OCI-LY1 (cell line): ENCODE data around the gene TECTB.

Source experiments
- H2AFZ ChIP-seq: fragments of 200-600 bp; sonication (generic), shearing (Covaris generic); 2 replicates; pipeline ENCODE4 v1.6.0; 2014; ENCODE audit warnings: antibody characterized with exemption, mild to moderate bottlenecking, low read length
- H3F3A ChIP-seq: fragments of 200-600 bp; sonication (generic), shearing (Covaris generic); 2 replicates; pipeline ENCODE4 v1.6.0; 2014; ENCODE audit warnings: mild to moderate bottlenecking, antibody characterized with exemption, low read length, moderate library complexity; ENCODE audit not compliant: insufficient read depth
- H3K27ac ChIP-seq: fragments of 200-600 bp; sonication (generic); 2 replicates; pipeline ENCODE4 v1.5.1; 2014; ENCODE audit warnings: low read length, mixed run types, mild to moderate bottlenecking, low read depth; ENCODE audit not compliant: poor library complexity, severe bottlenecking
- H3K27me3 ChIP-seq: fragments of 200-600 bp; sonication (generic); 2 replicates; pipeline ENCODE4 v1.6.0; 2014; ENCODE audit warnings: antibody characterized with exemption, mild to moderate bottlenecking, low read length, moderate library complexity; ENCODE audit not compliant: insufficient read depth
- H3K36me3 ChIP-seq: fragments of 200-600 bp; sonication (generic); 2 replicates; pipeline ENCODE4 v1.6.1; 2014; ENCODE audit warnings: mild to moderate bottlenecking, antibody characterized with exemption, low read length, moderate library complexity, mixed read lengths; ENCODE audit not compliant: insufficient read depth
- H3K4me1 ChIP-seq: fragments of 200-600 bp; sonication (generic); 2 replicates; pipeline ENCODE4 v1.5.1; 2014; ENCODE audit warnings: mild to moderate bottlenecking, low read length, moderate library complexity; ENCODE audit not compliant: insufficient read depth, severe bottlenecking
- H3K4me2 ChIP-seq: fragments of 200-600 bp; sonication (generic), shearing (Covaris generic); 2 replicates; pipeline ENCODE4 v1.6.1; 2014; ENCODE audit warnings: low read length
- H3K4me3 ChIP-seq: fragments of 200-600 bp; sonication (generic); 2 replicates; pipeline ENCODE4 v1.5.1; 2014; ENCODE audit warnings: low read length, low read depth, mild to moderate bottlenecking, mixed read lengths; ENCODE audit not compliant: poor library complexity, severe bottlenecking
- H3K79me2 ChIP-seq: fragments of 200-600 bp; shearing (Covaris generic); 2 replicates; pipeline ENCODE4 v1.6.1; 2016; ENCODE audit warnings: mixed run types, low read length, mixed read lengths; ENCODE audit not compliant: insufficient read depth
- H3K9ac ChIP-seq: fragments of 200-600 bp; sonication (generic), shearing (Covaris generic); 2 replicates; pipeline ENCODE4 v1.6.1; 2014; ENCODE audit warnings: mild to moderate bottlenecking, low read length, mixed read lengths
- H3K9me2 ChIP-seq: fragments of 200-600 bp; sonication (generic), shearing (Covaris generic); 2 replicates; pipeline ENCODE4 v1.6.1; 2014; ENCODE audit warnings: low read depth, mild to moderate bottlenecking, low read length, mixed read lengths
- H3K9me3 ChIP-seq: fragments of 200-600 bp; shearing (Covaris generic); 2 replicates; pipeline ENCODE4 v1.6.1; 2014; ENCODE audit warnings: low read length, mixed read lengths
- H4K20me1 ChIP-seq: fragments of 200-600 bp; sonication (generic), shearing (Covaris generic); 2 replicates; pipeline ENCODE4 v1.6.0; 2016; ENCODE audit warnings: mild to moderate bottlenecking, low read length; ENCODE audit not compliant: insufficient read depth
- EZH2 ChIP-seq: fragments of 200-600 bp; sonication (generic), shearing (Covaris generic); IDR thresholded peaks from 2 replicates; pipeline ENCODE4 v1.8.0; 2017; ENCODE audit warnings: borderline replicate concordance, mixed run types, mild to moderate bottlenecking, antibody characterized with exemption, low read length, moderate library complexity, mixed read lengths
- TF ChIP-seq, protein P1 (sequence below): fragments of 200-600 bp; sonication (generic), shearing (Covaris generic); IDR thresholded peaks from 2 replicates; pipeline ENCODE4 v1.5.1; 2017; ENCODE audit warnings: mild to moderate bottlenecking, antibody characterized with exemption, low read length, moderate library complexity, mixed read lengths

TECTB gene

DNA sequence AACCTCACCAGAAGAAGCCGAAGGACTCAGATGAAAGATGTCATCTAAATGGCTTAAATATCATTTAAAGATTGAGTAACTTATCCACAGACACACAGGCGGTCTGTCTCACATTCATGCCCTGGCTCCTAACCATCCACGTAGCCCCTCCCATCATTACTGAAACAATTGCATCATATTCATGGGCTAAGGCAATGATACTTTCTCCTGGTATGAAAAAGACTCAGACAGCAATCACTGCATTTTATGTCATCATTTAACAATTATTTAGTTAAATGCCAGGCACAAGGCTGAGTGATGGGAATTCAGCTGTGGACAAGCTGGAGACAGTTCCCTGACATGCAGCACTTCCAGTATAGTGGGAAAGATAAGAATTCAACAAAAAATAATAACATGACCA, 11.2 kb upstream of the TECTB start:
- H3K79me2 ChIP-seq, result no peaks in the 10 kb centered on the region
- no peaks in the 10 kb centered on the region for H3K9me2 ChIP-seq
- no peak overlapping the region for H2AFZ ChIP-seq
- H3F3A ChIP-seq, result no peaks in the 10 kb centered on the region
- TF ChIP-seq EZH2, result no peak
- TF ChIP-seq, protein P1, sequence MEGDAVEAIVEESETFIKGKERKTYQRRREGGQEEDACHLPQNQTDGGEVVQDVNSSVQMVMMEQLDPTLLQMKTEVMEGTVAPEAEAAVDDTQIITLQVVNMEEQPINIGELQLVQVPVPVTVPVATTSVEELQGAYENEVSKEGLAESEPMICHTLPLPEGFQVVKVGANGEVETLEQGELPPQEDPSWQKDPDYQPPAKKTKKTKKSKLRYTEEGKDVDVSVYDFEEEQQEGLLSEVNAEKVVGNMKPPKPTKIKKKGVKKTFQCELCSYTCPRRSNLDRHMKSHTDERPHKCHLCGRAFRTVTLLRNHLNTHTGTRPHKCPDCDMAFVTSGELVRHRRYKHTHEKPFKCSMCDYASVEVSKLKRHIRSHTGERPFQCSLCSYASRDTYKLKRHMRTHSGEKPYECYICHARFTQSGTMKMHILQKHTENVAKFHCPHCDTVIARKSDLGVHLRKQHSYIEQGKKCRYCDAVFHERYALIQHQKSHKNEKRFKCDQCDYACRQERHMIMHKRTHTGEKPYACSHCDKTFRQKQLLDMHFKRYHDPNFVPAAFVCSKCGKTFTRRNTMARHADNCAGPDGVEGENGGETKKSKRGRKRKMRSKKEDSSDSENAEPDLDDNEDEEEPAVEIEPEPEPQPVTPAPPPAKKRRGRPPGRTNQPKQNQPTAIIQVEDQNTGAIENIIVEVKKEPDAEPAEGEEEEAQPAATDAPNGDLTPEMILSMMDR, result no peak
- H3K9me3 ChIP-seq, result no peaks in the 10 kb centered on the region
- no peaks in the 10 kb centered on the region for H3K27me3 ChIP-seq
- H3K4me1 ChIP-seq, result no peaks in the 10 kb centered on the region
- H4K20me1 ChIP-seq, result no peaks in the 10 kb centered on the region
- H3K27ac ChIP-seq, result no peak overlapping the region
- H3K4me3 ChIP-seq, result no peak overlapping the region
- no peak overlapping the region for H3K9ac ChIP-seq
- H3K4me2 ChIP-seq, result no peak overlapping the region
- H3K36me3 ChIP-seq, result no peaks in the 10 kb centered on the region

DNA sequence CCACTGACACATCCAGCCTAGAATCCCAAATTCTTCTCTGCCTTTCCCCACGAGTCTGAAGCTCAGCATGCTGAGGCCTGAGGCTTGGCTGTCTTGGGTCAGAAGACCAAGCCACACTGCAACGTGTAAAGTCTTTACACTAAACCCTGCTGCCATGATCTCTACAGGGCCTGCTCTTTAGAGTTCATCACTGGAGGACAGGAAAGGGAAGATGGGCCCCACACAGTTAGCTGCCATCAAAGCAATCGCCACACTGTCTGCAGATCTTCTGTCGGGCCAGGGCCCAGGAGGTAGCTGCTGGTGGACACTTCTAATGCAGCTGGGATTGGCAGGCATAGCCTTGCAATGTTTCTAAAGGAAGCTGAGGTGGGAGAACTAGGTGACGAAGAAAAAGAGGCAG, 8.4 kb upstream of the TECTB start:
- H3K27me3 ChIP-seq, result no peaks in the 10 kb centered on the region
- no peak overlapping the region for H3K9ac ChIP-seq
- TF ChIP-seq, protein P1, result no peak
- no peak for TF ChIP-seq EZH2

DNA sequence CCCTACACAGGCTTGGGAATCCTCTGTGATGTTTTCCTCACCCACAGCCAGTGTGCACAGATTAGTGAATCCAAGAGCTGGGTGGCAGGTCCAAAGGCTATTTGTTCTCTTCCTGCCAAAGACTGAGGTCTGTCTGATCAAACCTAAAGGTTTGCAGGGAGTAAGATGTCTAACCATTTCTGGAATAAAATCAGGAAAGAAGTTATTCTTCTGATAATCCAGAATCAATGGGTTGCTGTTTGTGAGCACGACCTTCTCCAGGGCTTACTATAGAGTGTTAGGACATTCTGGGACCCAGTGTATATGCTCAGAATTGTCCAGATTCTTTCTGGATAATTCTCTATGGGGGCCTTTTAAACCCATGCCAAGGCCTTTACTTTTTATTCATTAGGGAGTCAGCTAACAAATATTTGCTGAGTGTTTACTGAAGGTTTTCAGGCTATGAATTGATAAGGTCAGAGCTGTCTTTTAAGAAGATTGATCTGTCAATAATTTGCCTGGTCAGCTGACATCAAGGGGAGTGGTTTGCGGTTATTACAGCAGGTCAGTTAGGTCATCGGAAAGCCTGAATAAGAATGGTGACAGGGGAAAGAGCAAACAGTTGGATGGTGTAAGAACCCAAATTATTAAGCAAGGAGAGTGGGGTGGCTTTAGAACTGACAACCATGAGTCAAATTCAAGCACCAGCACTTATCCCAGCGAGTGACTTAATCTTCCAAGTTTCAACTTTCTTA, 7.5 kb upstream of the TECTB start:
- H3K9ac ChIP-seq, result no peak overlapping the region

More for the DNA sequence above, 8.4 kb upstream of the TECTB start:
- H3K79me2 ChIP-seq, result no peaks in the 10 kb centered on the region
- H3K9me2 ChIP-seq, result no peaks in the 10 kb centered on the region
- H4K20me1 ChIP-seq, result no peaks in the 10 kb centered on the region
- H3K4me1 ChIP-seq, result no peaks in the 10 kb centered on the region
- H3K4me2 ChIP-seq, result no peak overlapping the region
- no peaks in the 10 kb centered on the region for H3K9me3 ChIP-seq
- H3F3A ChIP-seq, result no peaks in the 10 kb centered on the region
- H3K27ac ChIP-seq, result no peak overlapping the region
- H2AFZ ChIP-seq, result no peak overlapping the region
- no peaks in the 10 kb centered on the region for H3K36me3 ChIP-seq
- H3K4me3 ChIP-seq, result no peak overlapping the region

DNA sequence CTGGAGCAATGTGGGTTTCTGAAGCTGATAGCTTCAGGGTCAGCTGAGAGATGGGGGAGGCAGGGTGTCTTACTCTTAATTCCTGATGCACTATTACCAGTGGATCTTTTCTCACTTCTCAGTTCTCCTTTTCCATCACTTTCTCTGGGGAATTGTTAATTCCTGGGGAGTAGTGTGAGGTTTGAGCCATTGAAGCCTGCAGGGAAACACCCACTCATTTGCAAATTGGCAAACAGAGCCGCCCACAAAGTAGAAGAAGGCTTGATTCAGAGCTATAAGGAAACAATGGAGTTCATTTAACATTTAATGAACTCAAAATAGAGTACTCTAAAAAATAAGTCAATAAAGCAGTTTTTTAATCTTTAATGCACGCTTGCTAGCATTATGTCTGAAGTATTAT, 4.3 kb upstream of the TECTB start:
- H3K9ac ChIP-seq, result no peak overlapping the region
- H3K36me3 ChIP-seq, result no peaks in the 10 kb centered on the region
- no peak overlapping the region for H3K27ac ChIP-seq
- TF ChIP-seq EZH2, result no peak
- TF ChIP-seq, protein P1, result no peak
- H3K79me2 ChIP-seq, result no peaks in the 10 kb centered on the region
- H3K27me3 ChIP-seq, result no peaks in the 10 kb centered on the region
- no peaks in the 10 kb centered on the region for H3K9me3 ChIP-seq
- no peak overlapping the region for H3K4me2 ChIP-seq
- H3K4me3 ChIP-seq, result no peak overlapping the region
- H3K9me2 ChIP-seq, result no peaks in the 10 kb centered on the region
- H4K20me1 ChIP-seq, result no peaks in the 10 kb centered on the region
- H3K4me1 ChIP-seq, result no peaks in the 10 kb centered on the region
- no peak overlapping the region for H2AFZ ChIP-seq
- H3F3A ChIP-seq, result no peaks in the 10 kb centered on the region

More for the DNA sequence above, 7.5 kb upstream of the TECTB start:
- no peaks in the 10 kb centered on the region for H4K20me1 ChIP-seq
- H3K9me2 ChIP-seq, result no peaks in the 10 kb centered on the region
- no peak overlapping the region for H3K27ac ChIP-seq
- no peaks in the 10 kb centered on the region for H3K4me1 ChIP-seq
- H3K9me3 ChIP-seq, result no peaks in the 10 kb centered on the region
- no peak for TF ChIP-seq EZH2
- no peaks in the 10 kb centered on the region for H3K79me2 ChIP-seq
- H3K4me3 ChIP-seq, result no peak overlapping the region
- no peaks in the 10 kb centered on the region for H3F3A ChIP-seq
- H3K36me3 ChIP-seq, result no peaks in the 10 kb centered on the region
- no peak overlapping the region for H3K4me2 ChIP-seq
- no peaks in the 10 kb centered on the region for H3K27me3 ChIP-seq
- no peak overlapping the region for H2AFZ ChIP-seq
